K562 (cell line): Measurements from ENCODE around the gene ZNF512B. TPM values are rescaled to one million over a fixed set of nuclear protein-coding genes. Genes with fewer than 3 reads are reported as not detected.

ENCODE experiments used
- BCL6 ChIP-seq: fragments of 250-450 bp; sonication (Bioruptor Pico); IDR thresholded peaks from 2 replicates; pipeline ENCODE4 v1.4.0; 2020
- DDX20 ChIP-seq: fragments of 450-650 bp; IDR thresholded peaks from 2 replicates; pipeline ENCODE4 v1.6.1; 2016; ENCODE audit warnings: missing genetic modification characterization, low read depth, mild to moderate bottlenecking, missing compliant biosample characterization, moderate library complexity
- E4F1 ChIP-seq: fragments of 250-450 bp; sonication (Bioruptor Pico); IDR thresholded peaks from 2 replicates; pipeline ENCODE4 v1.5.0; 2021; ENCODE audit warnings: mild to moderate bottlenecking, borderline replicate concordance
- PCBP1 ChIP-seq: fragments of 200-400 bp; formaldehyde crosslinking; IDR thresholded peaks from 2 replicates; pipeline ENCODE4 v1.6.1; 2018; ENCODE audit warnings: mild to moderate bottlenecking, low read depth, low read length; ENCODE audit not compliant: poor library complexity, severe bottlenecking
- PRPF4 ChIP-seq: fragments of 200-400 bp; formaldehyde crosslinking; IDR thresholded peaks from one replicate; pipeline ENCODE4 v1.6.1; 2017; ENCODE audit warnings: low read length, low read depth, mild to moderate bottlenecking; ENCODE audit not compliant: insufficient read depth, poor library complexity, severe bottlenecking
- ZBTB40 ChIP-seq, 2 experiments: fragments of 450-650 bp in 1 of 2; sonication (generic) in 1 of 2; formaldehyde crosslinking in 1 of 2; IDR thresholded peaks; 2 replicates each; pipeline versions ENCODE4 v1.7.1 to v1.9.0; 2016 to 2022; ENCODE audit warnings: inconsistent platforms in 1 of 2, mild to moderate bottlenecking in 1 of 2, missing genetic modification reagents in 1 of 2
- ZBTB7A ChIP-seq: IDR thresholded peaks from 2 replicates; pipeline ENCODE4 v1.6.1; 2011; ENCODE audit warnings: low read depth, mild to moderate bottlenecking, low read length, moderate library complexity, borderline replicate concordance; ENCODE audit not compliant: control insufficient read depth
- ZNF239 ChIP-seq: fragments of 250-450 bp; sonication (Bioruptor Pico); IDR thresholded peaks from 2 replicates; pipeline ENCODE4 v1.4.0; 2020; ENCODE audit warnings: mild to moderate bottlenecking
- ZNF592 ChIP-seq: fragments of 450-650 bp; IDR thresholded peaks from 2 replicates; pipeline ENCODE4 v1.6.1; 2017; ENCODE audit warnings: antibody characterized with exemption, mild to moderate bottlenecking
- polyA plus RNA-seq, 8 experiments: library from polyadenylated mRNA; depleted of rRNA in 4 of 8; stranded (reverse) in 5 of 8; unstranded in 3 of 8; fragments of >200 nt; fragmentation: Nextera tagmentation in 2 of 8; fragmentation: Illumina TruSeq in 1 of 8; extraction: Ambion mirVana in 2 of 8; extraction: Trizol in 1 of 8; gene quantifications; 2 replicates each; pipeline versions ENCODE4 v1.2.1 to v1.2.3, GENCODE V29; 2011 to 2014; ENCODE audit warnings: inconsistent platforms in 1 of 8, missing spikeins in 1 of 8
- total RNA-seq, 7 experiments: library from RNA; depleted of rRNA in 6 of 7; stranded (reverse); fragments of >200 nt in 6 of 7; fragmentation: Illumina TruSeq in 2 of 7; extraction: Trizol in 2 of 7; gene quantifications; 2 replicates each; pipeline versions ENCODE4 v1.2.1 to v1.2.3, GENCODE V29; 2011 to 2021; ENCODE audit warnings: low replicate concordance in 1 of 7

The ZNF512B gene
- total and polyA plus RNA-seq, 9 of the 15 experiments (the other 6 are each of a cell fraction or from before 2014, with no cell fraction given): 0.01 to 27.8 (median 8.2) TPM

GRCh38 chr20:63962426-63963347, 7.0 kb downstream of the ZNF512B start (continued):
- TF ChIP-seq ZNF592: no peak
- TF ChIP-seq BCL6 (CRISPR knock-in tag): no peak
- TF ChIP-seq ZNF239 (CRISPR knock-in tag): no peak
- TF ChIP-seq PCBP1: no peak
- no peak for TF ChIP-seq ZBTB7A
- TF ChIP-seq PRPF4: peak; percentile 38
- TF ChIP-seq DDX20 (tag): no peak
- no peak for TF ChIP-seq ZBTB40 (IDR thresholded peaks at IDR 0.05)
- TF ChIP-seq ZBTB40 (CRISPR knock-in tag; IDR thresholded peaks at IDR 0.05): no peak
- no peak for TF ChIP-seq E4F1 (CRISPR knock-in tag)
